Measurements from ENCODE around the gene TSPEAR.
A peak's percentile ranks its signal among the peaks of the same experiment; 100 is the strongest.

The TSPEAR gene

DNA sequence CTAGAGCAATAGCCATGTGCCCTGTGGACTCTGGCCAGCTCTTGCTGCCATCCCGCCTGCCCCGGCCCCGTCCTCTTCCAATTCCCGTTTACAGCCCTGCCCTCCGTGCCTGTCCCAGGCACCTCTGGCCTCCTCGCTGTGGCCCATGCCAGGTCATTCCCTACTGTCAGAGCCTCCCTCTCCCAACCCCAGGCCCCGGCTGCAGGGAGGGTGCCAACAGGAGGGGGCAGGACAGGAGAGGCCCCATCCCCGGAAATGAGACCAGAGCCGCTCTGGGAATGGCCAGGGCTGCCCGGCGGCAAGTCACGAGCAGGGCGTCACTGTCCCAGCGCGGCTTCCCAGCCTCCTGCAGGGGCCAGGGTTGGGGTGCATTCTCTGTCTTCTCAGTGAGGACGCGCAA is 23.5 kb upstream of the TSPEAR start:
- TF ChIP-seq Cebpa-rat (IDR thresholded peaks at IDR 0.05): no peak
- Histone ChIP-seq H3K27ac (peak overlapping the region in 2 of 11 experiments; percentile 25 to 36; a peak in 4 of 22 replicates), H3K4me1 (peaks cover 26 to 69% (median 51%) of the 10 kb centered on the region in 10 experiments), H3K27me3 (no peaks in the 10 kb centered on the region), H4K20me1 (no peaks in the 10 kb centered on the region), H3K9ac (peak overlapping the region in 3 of 11 experiments; percentile 18 to 62 (median 20); a peak in 3 of 22 replicates), H3K4me2 (peak overlapping the region in 10 of 11 experiments; percentile 10 to 77 (median 56); a peak in 17 of 22 replicates), H3K9me3 (replicated peaks in 1 of 11) (no peaks in the 10 kb centered on the region), H3K36me3 (no peaks in the 10 kb centered on the region), H3K4me3 (no peak overlapping the region)

DNA sequence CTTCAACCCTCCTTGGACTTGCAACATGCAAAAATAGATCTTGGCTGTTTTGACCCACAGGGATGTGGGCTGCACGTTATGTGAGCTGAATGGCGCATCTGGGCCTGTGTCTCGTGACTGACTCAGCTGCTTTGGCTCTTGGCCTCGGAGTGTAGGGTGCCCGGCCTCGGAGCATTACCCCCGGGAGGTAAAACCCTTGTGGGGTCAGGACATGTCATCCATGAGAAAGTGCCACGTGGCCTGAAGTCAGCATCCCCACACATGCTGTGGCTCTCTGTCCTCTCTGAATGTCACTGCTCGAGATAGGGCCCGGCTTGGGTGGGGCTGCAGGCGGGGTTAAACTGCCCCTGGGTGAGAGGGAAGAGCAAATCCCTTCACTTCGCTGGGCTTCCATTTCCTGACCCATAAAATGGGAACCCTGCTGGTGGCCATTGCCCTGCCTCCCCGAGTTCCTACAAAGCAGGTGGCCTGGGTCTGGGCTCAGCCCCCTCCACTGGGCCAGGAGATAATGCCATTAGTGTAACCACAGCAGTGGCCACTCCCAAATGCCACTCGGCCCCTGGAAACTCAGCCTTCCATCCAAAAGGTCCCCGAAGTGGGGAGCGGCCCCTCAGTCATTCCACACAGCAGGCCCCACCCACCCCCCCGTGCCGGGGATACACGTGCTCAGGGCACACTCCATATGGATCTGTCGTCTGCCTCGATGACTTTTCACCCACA is 22.8 kb upstream of the TSPEAR start:
- Histone ChIP-seq H3K9me3 (replicated peaks in 1 of 11) (no peaks in the 10 kb centered on the region), H3K4me3 (no peak overlapping the region), H3K27me3 (no peaks in the 10 kb centered on the region), H3K4me2 (peak overlapping the region; percentile 24 to 90 (median 70); a peak in 21 of 22 replicates), H3K4me1 (peaks cover 26 to 64% (median 51%) of the 10 kb centered on the region in 10 experiments), H4K20me1 (no peaks in the 10 kb centered on the region), H3K9ac (peak overlapping the region in 3 of 11 experiments; percentile 21 to 44 (median 22); a peak in 3 of 22 replicates), H3K36me3 (no peaks in the 10 kb centered on the region), H3K27ac (peak overlapping the region in 4 of 11 experiments; percentile 12 to 61 (median 44); a peak in 7 of 22 replicates)
- TF ChIP-seq Cebpa-rat (IDR thresholded peaks at IDR 0.05): no peak

DNA sequence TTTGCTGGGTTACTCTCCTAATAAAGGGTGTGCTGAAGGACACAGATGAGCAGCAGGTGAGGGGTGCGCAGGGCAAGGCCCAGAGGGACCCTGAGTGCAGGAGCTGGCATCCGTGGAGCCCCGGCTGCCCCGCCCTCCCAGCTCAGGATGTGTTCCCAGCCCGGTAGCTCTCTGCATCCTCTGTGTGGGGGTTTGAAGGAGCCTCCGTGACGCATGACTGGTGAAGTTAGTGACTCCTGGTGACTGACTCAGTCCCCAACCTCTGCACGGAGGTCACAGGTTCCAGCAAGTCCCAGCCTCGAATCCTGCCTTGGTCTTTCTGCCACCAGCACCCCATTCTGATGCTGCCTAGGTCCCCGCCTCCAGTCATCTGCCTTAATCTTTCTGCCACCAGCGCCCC is 21.6 kb upstream of the TSPEAR start:
- TF ChIP-seq Cebpa-rat (IDR thresholded peaks at IDR 0.05): no peak
- no peaks in the 10 kb centered on the region for H3K27me3 ChIP-seq
- H3K9me3 ChIP-seq (replicated peaks in 1 of 11): no peaks in the 10 kb centered on the region
- peak overlapping the region in 2 of 11 experiments; percentile 46 to 61; a peak in 3 of 22 replicates for H3K27ac ChIP-seq
- H3K9ac ChIP-seq: peak overlapping the region in 1 of 11 experiments; percentile 22; a peak in 1 of 22 replicates
- no peak overlapping the region for H3K4me3 ChIP-seq
- H4K20me1 ChIP-seq: no peaks in the 10 kb centered on the region
- no peaks in the 10 kb centered on the region for H3K36me3 ChIP-seq
- peaks cover 26 to 64% (median 51%) of the 10 kb centered on the region in 10 experiments for H3K4me1 ChIP-seq
- peak overlapping the region in 9 of 11 experiments; percentile 42 to 90 (median 71); a peak in 18 of 22 replicates for H3K4me2 ChIP-seq

DNA sequence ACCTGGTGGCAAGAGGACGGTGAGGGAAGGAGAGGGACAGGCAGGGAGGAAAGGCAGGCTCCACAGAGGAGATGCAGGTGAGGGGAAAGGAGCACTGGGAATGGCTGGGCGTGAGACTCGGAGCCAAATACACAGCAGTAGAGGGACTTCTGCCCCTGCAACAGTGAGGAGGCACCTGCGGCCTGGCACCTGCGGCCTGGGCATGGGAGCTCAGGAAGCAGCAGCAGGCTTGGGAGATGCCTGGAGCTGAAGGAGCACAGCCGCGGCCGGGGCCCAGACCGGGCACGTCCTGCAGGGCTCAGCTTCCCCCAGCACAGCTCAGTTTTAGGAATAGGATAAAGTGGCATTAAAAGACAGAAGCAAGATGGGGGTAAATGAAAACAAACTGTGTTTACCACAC is 20.9 kb upstream of the TSPEAR start:
- no peaks in the 10 kb centered on the region for H3K9me3 ChIP-seq (replicated peaks in 1 of 11)
- H3K4me2 ChIP-seq: peak overlapping the region in 8 of 11 experiments; percentile 67 to 90 (median 74); a peak in 14 of 22 replicates
- no peak for TF ChIP-seq Cebpa-rat (IDR thresholded peaks at IDR 0.05)
- no peak overlapping the region for H3K9ac ChIP-seq
- no peaks in the 10 kb centered on the region for H3K36me3 ChIP-seq
- H3K4me3 ChIP-seq: no peak overlapping the region
- H3K27ac ChIP-seq: no peak overlapping the region
- no peaks in the 10 kb centered on the region for H4K20me1 ChIP-seq
- H3K4me1 ChIP-seq: peaks cover 26 to 63% (median 51%) of the 10 kb centered on the region in 10 experiments
- H3K27me3 ChIP-seq: no peaks in the 10 kb centered on the region

DNA sequence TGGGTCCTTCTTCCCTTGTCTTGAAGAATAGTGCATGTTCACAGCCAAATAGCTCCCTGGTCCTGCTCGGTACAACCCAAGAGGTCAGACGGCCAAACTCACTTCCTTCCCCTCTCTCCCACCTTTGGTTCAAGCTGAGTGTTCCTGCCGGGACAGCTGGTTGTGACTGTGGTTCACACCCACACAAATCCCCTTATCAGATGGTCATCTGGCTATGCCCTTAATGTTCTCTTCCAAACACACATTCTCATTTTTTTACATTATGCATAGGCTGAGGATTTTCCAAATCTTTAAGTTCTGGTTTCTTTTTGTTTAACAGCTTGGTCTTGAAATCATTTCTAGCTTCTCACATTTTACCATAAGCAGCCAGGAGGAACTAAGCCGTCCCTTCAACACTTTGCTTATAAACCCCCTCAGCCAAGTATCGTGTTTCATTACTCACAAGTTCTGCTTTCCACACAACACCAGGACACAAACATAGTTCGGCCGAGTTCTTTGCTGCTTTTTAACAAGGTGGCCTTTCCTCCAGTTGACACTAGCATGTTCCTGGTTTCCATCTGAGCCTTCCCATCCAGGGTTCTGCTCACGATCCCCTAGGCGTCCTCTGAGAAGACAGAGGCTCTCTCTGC is 19.7 kb upstream of the TSPEAR start:
- peak overlapping the region in 9 of 11 experiments; percentile 8 to 90 (median 48); a peak in 12 of 22 replicates for H3K4me2 ChIP-seq
- peaks cover 26 to 55% (median 45%) of the 10 kb centered on the region in 10 experiments for H3K4me1 ChIP-seq
- H3K4me3 ChIP-seq: no peak overlapping the region
- no peaks in the 10 kb centered on the region for H4K20me1 ChIP-seq
- H3K9me3 ChIP-seq (replicated peaks in 1 of 11): no peaks in the 10 kb centered on the region
- no peak overlapping the region for H3K9ac ChIP-seq
- H3K27ac ChIP-seq: no peak overlapping the region
- no peaks in the 10 kb centered on the region; a peak in 1 of 22 replicates for H3K27me3 ChIP-seq
- no peak for TF ChIP-seq Cebpa-rat (IDR thresholded peaks at IDR 0.05)
- no peaks in the 10 kb centered on the region for H3K36me3 ChIP-seq

DNA sequence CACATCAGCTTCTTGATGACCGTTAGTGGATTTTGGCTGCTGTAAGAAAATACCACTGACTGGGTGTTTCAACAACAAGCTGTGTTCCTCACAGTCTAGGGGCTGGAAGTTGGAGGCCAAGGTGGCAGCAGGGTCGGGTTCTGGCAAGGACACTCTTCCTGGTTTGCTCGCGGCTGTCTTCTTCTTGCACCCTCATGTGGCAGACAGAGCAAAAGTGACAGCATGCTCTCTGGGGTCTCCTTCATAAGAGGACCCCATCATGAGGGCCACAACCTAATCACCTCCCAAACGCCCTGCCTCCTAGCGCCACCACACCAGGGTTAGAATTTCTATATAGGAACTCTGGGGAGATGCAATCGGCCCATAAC is 18.6 kb upstream of the TSPEAR start:
- no peak overlapping the region for H3K9ac ChIP-seq
- no peak for TF ChIP-seq Cebpa-rat (IDR thresholded peaks at IDR 0.05)
- no peaks in the 10 kb centered on the region for H4K20me1 ChIP-seq
- no peak overlapping the region for H3K27ac ChIP-seq
- no peak overlapping the region for H3K4me3 ChIP-seq
- H3K36me3 ChIP-seq: no peaks in the 10 kb centered on the region
- H3K4me2 ChIP-seq: no peak overlapping the region
- peaks cover 0 to 8% (median 0%) of the 10 kb centered on the region in 11 experiments; a peak in 4 of 22 replicates for H3K27me3 ChIP-seq
- H3K4me1 ChIP-seq: peaks cover 20 to 50% (median 35%) of the 10 kb centered on the region in 10 experiments
- no peaks in the 10 kb centered on the region for H3K9me3 ChIP-seq (replicated peaks in 1 of 11)

DNA sequence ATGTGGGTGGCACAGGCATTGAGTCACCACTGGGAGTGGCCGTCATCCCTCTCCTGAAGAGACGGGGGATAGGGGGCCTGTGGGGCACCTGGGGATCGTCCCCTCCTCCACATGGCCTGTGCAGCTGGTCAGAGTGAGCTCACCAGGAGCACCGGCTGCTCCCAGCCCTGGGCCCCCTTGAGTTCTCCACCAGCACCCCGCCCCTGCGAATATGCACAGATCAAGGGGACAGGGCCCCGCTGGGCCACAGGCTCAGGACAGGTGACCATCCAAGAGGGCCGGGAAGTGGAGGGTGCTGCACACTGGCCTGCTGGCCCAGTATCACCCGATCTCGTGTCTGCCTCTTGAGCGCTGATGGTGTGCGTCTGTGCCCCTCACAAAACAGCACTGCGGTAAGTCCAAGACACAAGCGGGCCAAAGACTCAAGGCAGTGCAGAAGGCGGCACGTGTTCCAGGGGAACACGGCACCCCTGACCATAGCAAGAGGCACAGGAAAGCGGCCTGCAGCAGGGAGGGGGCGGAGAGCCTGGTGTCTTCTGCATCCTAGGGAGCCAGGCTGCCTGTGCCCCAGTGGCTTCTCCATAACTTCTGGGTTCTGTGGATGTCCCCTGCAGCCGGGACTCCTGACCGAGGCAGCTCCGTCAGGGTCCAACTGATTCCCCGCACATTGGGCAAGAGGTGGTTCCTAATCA is 18.1 kb upstream of the TSPEAR start:
- Histone ChIP-seq H3K4me2 (no peak overlapping the region), H3K27ac (no peak overlapping the region), H3K36me3 (no peaks in the 10 kb centered on the region), H4K20me1 (no peaks in the 10 kb centered on the region), H3K9ac (no peak overlapping the region), H3K4me1 (peaks cover 20 to 50% (median 31%) of the 10 kb centered on the region in 10 experiments), H3K27me3 (peaks cover 0 to 13% (median 0%) of the 10 kb centered on the region in 11 experiments; a peak in 4 of 22 replicates), H3K9me3 (replicated peaks in 1 of 11) (no peaks in the 10 kb centered on the region), H3K4me3 (no peak overlapping the region)
- TF ChIP-seq Cebpa-rat (IDR thresholded peaks at IDR 0.05): no peak

DNA sequence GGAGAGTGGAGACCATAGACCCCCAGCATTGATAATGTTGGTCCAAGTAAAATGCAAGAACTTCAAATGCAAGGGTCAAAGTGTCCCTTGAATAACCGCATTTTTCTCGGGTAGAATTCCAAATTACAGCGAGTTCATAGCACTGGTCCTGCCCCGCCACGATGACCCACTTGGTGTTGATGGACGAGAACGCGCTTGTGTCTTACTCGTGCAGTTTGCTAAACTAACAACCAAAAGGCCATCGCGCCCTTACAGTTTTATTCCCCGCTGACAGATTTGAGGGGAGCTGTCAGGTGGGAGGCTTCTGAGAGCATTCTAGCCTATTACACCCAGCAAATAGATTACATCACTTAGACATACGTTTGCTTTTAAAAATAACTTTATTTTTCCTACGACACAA is 17.3 kb upstream of the TSPEAR start:
- Histone ChIP-seq H3K27me3 (peaks cover 0 to 20% (median 0%) of the 10 kb centered on the region in 11 experiments; a peak in 8 of 22 replicates), H3K4me2 (no peak overlapping the region), H3K4me1 (peaks cover 20 to 50% (median 30%) of the 10 kb centered on the region in 10 experiments), H3K9me3 (replicated peaks in 1 of 11) (no peaks in the 10 kb centered on the region), H3K36me3 (no peaks in the 10 kb centered on the region), H3K27ac (no peak overlapping the region), H3K9ac (no peak overlapping the region), H4K20me1 (no peaks in the 10 kb centered on the region), H3K4me3 (no peak overlapping the region)
- TF ChIP-seq Cebpa-rat (IDR thresholded peaks at IDR 0.05): no peak

DNA sequence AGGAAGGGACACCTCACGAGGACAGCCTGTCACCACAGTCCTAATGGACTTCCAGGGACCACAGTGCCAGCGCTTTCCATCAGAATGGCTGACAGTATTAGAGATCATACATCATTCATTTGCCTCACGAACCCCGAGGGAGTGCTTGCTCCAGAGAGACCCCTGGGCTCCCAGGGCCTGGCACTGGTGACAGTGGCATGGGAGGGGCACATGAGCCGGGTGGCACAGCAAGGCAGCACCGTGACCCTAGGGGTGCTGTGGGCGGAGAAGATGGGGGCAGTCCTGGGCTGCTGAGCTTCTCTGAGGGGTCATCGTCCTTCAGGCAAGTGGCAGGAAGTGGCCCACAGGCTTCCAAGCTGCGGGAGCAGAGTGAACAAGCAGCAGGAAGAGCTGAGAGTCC is 16.4 kb upstream of the TSPEAR start:
- Histone ChIP-seq H3K27me3 (peaks cover 0 to 30% (median 0%) of the 10 kb centered on the region in 11 experiments; a peak in 9 of 22 replicates), H4K20me1 (no peaks in the 10 kb centered on the region), H3K9ac (no peak overlapping the region), H3K36me3 (no peaks in the 10 kb centered on the region), H3K9me3 (replicated peaks in 1 of 11) (no peaks in the 10 kb centered on the region), H3K4me1 (peaks cover 24 to 50% (median 30%) of the 10 kb centered on the region in 10 experiments), H3K4me2 (no peak overlapping the region), H3K27ac (no peak overlapping the region), H3K4me3 (no peak overlapping the region)
- no peak for TF ChIP-seq Cebpa-rat (IDR thresholded peaks at IDR 0.05)

Measured in BLaER1 treated with 17β-estradiol and CSF1 and Interleukin-3, amounts not matched to agents 10 nM and 100 nM (cell line).